ENCODE data around the gene DCHS1. TPM values are rescaled to one million over a fixed set of nuclear protein-coding genes. Genes with fewer than 3 reads are reported as not detected.
"Not testable (repeated sequence)": the region's sequence is repeated elsewhere in the genome, so short reads cannot be mapped to it uniquely, and the experiment has no call there.

Gene DCHS1
- total and polyA plus RNA-seq, 9 of the 15 experiments (the other 6 are each of a cell fraction or from before 2014, with no cell fraction given) = 0.04 to 0.49 (median 0.14) TPM; not detected in 2

DNA sequence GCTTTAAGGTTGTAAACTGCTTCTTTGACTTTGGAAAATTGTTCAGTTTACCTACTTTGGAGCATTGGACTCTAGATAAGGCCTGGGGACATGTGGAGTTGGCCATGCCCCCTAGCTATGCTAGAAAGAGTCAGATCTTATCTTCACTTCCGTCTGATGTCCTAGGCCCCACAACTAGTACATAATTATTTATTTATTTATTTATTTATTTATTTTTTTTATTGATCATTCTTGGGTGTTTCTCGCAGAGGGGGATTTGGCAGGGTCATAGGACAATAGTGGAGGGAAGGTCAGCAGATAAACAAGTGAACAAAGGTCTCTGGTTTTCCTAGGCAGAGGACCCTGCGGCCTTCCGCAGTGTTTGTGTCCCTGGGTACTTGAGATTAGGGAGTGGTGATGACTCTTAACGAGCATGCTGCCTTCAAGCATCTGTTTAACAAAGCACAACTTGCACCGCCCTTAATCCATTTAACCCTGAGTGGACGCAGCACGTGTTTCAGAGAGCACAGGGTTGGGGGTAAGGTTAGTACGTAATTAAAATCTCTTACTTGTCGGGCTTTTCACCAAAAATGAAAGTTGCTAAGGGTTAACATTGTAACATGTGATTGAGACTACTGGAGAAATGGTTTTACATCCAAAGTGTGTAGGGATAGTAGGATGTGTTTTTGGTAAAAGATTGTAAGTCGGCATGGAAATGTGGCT, 35.0 kb upstream of the DCHS1 start (continued):
- TF ChIP-seq SMARCE1 (IDR thresholded peaks at IDR 0.05) (peak; percentile 83), TAF1 (IDR thresholded peaks at IDR 0.05; ENCODE audit: control insufficient read depth, extremely low read depth, insufficient read depth, low read length, severe bottlenecking) (peak; percentile 32), DPF2 (IDR thresholded peaks at IDR 0.05) (peak; percentile 92), FOXM1 (IDR thresholded peaks at IDR 0.05; ENCODE audit: low read depth) (0 out of 2 replicates have a peak, but pooled peaks have one; percentile 36), KDM1A (IDR thresholded peaks at IDR 0.05) (peak; percentile 83 to 85), NR2C1 (IDR thresholded peaks at IDR 0.05) (peak; percentile 60), NR2C1 (tag; IDR thresholded peaks at IDR 0.05) (peak; percentile 26; the same call in 1 of the 2 replicates), LEF1 (IDR thresholded peaks at IDR 0.05) (peak; percentile 66; the same call in 1 of the 2 replicates), ZEB2 (IDR thresholded peaks at IDR 0.05) (0 out of 2 replicates have a peak, but pooled peaks have one; percentile 13), L3MBTL2 (IDR thresholded peaks at IDR 0.05) (peak; percentile 96), NBN (IDR thresholded peaks at IDR 0.05; ENCODE audit: low read depth) (peak; percentile 60; the same call in 1 of the 2 replicates), POLR2H (tag; IDR thresholded peaks at IDR 0.05; ENCODE audit: low read depth) (peak; percentile 70), NR2C2 (tag; IDR thresholded peaks at IDR 0.05) (peak; percentile 70)
- not testable (repeated sequence) for TF ChIP-seq FOXM1 (CRISPR knock-in tag; IDR thresholded peaks at IDR 0.05; ENCODE audit: low read depth); NR2C2 (CRISPR knock-in tag; IDR thresholded peaks at IDR 0.05)
- TF ChIP-seq, protein P1, sequence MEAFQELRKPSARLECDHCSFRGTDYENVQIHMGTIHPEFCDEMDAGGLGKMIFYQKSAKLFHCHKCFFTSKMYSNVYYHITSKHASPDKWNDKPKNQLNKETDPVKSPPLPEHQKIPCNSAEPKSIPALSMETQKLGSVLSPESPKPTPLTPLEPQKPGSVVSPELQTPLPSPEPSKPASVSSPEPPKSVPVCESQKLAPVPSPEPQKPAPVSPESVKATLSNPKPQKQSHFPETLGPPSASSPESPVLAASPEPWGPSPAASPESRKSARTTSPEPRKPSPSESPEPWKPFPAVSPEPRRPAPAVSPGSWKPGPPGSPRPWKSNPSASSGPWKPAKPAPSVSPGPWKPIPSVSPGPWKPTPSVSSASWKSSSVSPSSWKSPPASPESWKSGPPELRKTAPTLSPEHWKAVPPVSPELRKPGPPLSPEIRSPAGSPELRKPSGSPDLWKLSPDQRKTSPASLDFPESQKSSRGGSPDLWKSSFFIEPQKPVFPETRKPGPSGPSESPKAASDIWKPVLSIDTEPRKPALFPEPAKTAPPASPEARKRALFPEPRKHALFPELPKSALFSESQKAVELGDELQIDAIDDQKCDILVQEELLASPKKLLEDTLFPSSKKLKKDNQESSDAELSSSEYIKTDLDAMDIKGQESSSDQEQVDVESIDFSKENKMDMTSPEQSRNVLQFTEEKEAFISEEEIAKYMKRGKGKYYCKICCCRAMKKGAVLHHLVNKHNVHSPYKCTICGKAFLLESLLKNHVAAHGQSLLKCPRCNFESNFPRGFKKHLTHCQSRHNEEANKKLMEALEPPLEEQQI (IDR thresholded peaks at IDR 0.05) = peak; percentile 64; the same call in 1 of the 2 replicates
- TF ChIP-seq, protein P2, sequence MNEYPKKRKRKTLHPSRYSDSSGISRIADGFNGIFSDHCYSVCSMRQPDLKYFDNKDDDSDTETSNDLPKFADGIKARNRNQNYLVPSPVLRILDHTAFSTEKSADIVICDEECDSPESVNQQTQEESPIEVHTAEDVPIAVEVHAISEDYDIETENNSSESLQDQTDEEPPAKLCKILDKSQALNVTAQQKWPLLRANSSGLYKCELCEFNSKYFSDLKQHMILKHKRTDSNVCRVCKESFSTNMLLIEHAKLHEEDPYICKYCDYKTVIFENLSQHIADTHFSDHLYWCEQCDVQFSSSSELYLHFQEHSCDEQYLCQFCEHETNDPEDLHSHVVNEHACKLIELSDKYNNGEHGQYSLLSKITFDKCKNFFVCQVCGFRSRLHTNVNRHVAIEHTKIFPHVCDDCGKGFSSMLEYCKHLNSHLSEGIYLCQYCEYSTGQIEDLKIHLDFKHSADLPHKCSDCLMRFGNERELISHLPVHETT (CRISPR knock-in tag; conservative IDR thresholded peaks at IDR 0.05 in 1 of 2, IDR thresholded peaks at IDR 0.05 in 1 of 2) = peak in 1 of 2 experiments; percentile 54; a peak in 1 of 4 replicates
- TF ChIP-seq, protein P3, sequence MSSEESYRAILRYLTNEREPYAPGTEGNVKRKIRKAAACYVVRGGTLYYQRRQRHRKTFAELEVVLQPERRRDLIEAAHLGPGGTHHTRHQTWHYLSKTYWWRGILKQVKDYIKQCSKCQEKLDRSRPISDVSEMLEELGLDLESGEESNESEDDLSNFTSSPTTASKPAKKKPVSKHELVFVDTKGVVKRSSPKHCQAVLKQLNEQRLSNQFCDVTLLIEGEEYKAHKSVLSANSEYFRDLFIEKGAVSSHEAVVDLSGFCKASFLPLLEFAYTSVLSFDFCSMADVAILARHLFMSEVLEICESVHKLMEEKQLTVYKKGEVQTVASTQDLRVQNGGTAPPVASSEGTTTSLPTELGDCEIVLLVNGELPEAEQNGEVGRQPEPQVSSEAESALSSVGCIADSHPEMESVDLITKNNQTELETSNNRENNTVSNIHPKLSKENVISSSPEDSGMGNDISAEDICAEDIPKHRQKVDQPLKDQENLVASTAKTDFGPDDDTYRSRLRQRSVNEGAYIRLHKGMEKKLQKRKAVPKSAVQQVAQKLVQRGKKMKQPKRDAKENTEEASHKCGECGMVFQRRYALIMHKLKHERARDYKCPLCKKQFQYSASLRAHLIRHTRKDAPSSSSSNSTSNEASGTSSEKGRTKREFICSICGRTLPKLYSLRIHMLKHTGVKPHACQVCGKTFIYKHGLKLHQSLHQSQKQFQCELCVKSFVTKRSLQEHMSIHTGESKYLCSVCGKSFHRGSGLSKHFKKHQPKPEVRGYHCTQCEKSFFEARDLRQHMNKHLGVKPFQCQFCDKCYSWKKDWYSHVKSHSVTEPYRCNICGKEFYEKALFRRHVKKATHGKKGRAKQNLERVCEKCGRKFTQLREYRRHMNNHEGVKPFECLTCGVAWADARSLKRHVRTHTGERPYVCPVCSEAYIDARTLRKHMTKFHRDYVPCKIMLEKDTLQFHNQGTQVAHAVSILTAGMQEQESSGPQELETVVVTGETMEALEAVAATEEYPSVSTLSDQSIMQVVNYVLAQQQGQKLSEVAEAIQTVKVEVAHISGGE (CRISPR knock-in tag; IDR thresholded peaks at IDR 0.05) = peak in 1 of 3 experiments; percentile 42; a peak in 1 of 6 replicates
- TF ChIP-seq, protein P4, sequence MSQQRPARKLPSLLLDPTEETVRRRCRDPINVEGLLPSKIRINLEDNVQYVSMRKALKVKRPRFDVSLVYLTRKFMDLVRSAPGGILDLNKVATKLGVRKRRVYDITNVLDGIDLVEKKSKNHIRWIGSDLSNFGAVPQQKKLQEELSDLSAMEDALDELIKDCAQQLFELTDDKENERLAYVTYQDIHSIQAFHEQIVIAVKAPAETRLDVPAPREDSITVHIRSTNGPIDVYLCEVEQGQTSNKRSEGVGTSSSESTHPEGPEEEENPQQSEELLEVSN (IDR thresholded peaks at IDR 0.05; ENCODE audit: borderline replicate concordance in 1 of 2, extremely low read depth in 1 of 2, insufficient read depth in 1 of 2, insufficient read length in 1 of 2, low read depth in 1 of 2, low read length in 1 of 2, poor library complexity in 1 of 2, severe bottlenecking in 1 of 2) = peak in 1 of 2 experiments; percentile 40

All from K562 (cell line).